Cardiac fibroblast (primary cell): Measurements from ENCODE around the gene HSPA2.
A peak's percentile ranks its signal among the peaks of the same experiment; 100 is the strongest.
"Not testable (repeated sequence)": the region's sequence is repeated elsewhere in the genome, so short reads cannot be mapped to it uniquely, and the experiment has no call there.

Experiments used
- DNase-seq, 2 donors: peaks; one replicate each; pipeline versions ENCODE4 v3.0.0 to v3.0.0-alpha.2; 2010; ENCODE audit warnings: low read depth in 2 of 2
- H3K4me3 ChIP-seq, 2 donors: replicated peaks in 1 of 2; 1 replicate in 1 of 2; 2 replicates in 1 of 2; pipeline ENCODE4 v1.5.1; 2011; ENCODE audit warnings: low read depth in 2 of 2, low read length in 2 of 2, mild to moderate bottlenecking in 2 of 2, moderate library complexity in 1 of 2
- CTCF ChIP-seq: IDR thresholded peaks from one replicate; pipeline ENCODE4 v1.5.1; 2011; ENCODE audit warnings: low read depth, mild to moderate bottlenecking, low read length, inconsistent platforms

HSPA2 gene

DNA sequence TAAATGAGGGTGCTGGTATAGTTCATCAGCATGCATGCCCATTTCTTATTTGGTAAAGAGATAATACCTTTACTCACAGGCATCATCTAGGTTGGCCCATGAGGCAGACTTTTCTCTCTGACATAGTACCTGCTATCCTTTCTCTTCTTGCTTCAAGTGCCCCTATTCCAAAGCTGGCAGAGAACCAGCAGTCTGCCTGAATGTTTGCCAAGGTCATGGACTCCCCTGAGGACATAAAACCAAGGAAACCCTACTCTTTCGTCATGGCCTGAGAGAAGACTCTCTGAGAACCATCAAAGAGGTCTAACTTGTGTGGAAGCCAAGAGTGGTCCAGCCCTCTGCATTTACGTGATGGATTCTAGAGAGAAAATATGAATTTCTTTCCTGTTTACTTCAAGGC, 21.1 kb downstream of the HSPA2 start:
- DNase-seq, result peak in 1 of 2 donors; percentile 34
- no peak for TF ChIP-seq CTCF
- H3K4me3 ChIP-seq, result no peak overlapping the region

- DNase-seq, result no peak
- H3K4me3 ChIP-seq, result no peak overlapping the region
- TF ChIP-seq CTCF, result no peak
These were observed 21.9 kb downstream of the HSPA2 start for GRCh38 chr14:64562436-64562835.

DNA sequence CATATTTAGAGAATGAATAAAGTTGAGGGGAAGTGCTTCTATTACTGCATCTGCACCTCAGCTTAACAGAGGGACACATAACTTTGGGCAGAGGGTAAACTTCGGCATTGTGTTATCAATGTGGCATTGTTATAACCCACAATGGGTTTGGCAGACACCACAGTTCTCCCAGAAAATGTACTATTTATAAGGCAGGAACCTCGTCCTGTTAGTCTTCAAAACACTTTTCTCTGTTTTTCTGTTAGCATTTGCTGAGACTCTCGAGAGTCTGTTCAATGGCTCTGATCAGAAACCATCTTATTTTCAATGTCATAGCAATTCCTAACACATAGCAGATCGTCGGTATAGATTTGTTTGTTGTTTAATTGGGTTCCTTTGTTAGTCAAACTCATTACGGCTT, 23.2 kb downstream of the HSPA2 start:
- no peak for TF ChIP-seq CTCF
- DNase-seq, result no peak
- no peak overlapping the region for H3K4me3 ChIP-seq

DNA sequence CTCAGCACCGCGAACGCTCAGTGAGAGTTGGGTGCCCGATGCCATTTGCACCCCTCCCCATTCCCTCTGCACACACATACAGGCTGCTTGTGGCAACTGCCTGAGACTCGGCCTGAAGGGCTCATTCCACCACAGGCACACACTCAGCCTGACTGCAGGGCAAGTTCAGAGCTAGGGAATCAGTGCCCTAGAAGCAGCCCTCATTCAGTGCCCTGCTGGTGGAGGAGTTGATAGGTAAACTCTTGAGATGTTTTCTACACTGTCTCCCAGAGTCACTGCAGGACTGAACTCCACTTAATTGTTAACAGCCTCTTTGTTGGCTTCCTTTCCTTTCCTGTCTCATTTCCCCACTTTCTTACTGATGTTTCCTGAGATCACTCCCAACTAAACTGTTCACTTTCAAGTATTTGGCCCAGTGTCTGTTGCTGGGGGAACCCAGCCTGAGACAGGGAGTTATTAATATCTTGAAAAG, 26.1 kb downstream of the HSPA2 start:
- H3K4me3 ChIP-seq, result no peak overlapping the region
- no peak for TF ChIP-seq CTCF
- DNase-seq, result peak in 1 of 2 donors; percentile 63

- DNase-seq, result peak; percentile 81 to 91
- TF ChIP-seq CTCF, result no peak
- no peak overlapping the region for H3K4me3 ChIP-seq
These were observed 28.6 kb downstream of the HSPA2 start for GRCh38 chr14:64569138-64569631.

- not testable (repeated sequence) for H3K4me3 ChIP-seq, DNase-seq
These were observed 29.1 kb downstream of the HSPA2 start for GRCh38 chr14:64569646-64570045.

GRCh38 chr14:64572386-64573104, 32.0 kb downstream of the HSPA2 start:
- no peak overlapping the region for H3K4me3 ChIP-seq
- no peak for TF ChIP-seq CTCF
- no peak for DNase-seq
